ENCODE measurements around the gene CBX4. TPM values are rescaled to one million over a fixed set of nuclear protein-coding genes. Genes with fewer than 3 reads are reported as not detected.
A peak's percentile ranks its signal among the peaks of the same experiment; 100 is the strongest.

The CBX4 gene
- total and polyA plus RNA-seq, 2 of the 13 experiments (the other 11 are each of a cell fraction or from before 2014, with no cell fraction given), result 25.8 to 50.8 TPM

GRCh38 chr17:79798299-79799173 lies 40.7 kb downstream of the CBX4 start (continued):
- TF ChIP-seq ZNF770 (CRISPR knock-in tag; IDR thresholded peaks at IDR 0.05) (no peak), ZFP90 (CRISPR knock-in tag; IDR thresholded peaks at IDR 0.05; ENCODE audit: borderline replicate concordance) (peak; percentile 64; the same call in 1 of the 2 replicates), HMG20B (CRISPR knock-in tag; conservative IDR thresholded peaks at IDR 0.05) (0 out of 2 replicates have a peak, but pooled peaks have one; percentile 14), ZNF136 (CRISPR knock-in tag; IDR thresholded peaks at IDR 0.05; ENCODE audit: low read depth) (no peak), NKX3-1 (CRISPR knock-in tag; IDR thresholded peaks at IDR 0.05) (peak; percentile 47; the same call in 1 of the 2 replicates), NBN (conservative IDR thresholded peaks at IDR 0.05) (no peak), SETDB1 (CRISPR knock-in tag; IDR thresholded peaks at IDR 0.05; ENCODE audit: borderline replicate concordance) (no peak), ZBTB43 (CRISPR knock-in tag; conservative IDR thresholded peaks at IDR 0.05) (no peak), MTERF4 (CRISPR knock-in tag; IDR thresholded peaks at IDR 0.05) (0 out of 2 replicates have a peak, but pooled peaks have one; percentile 72), ZKSCAN8 (CRISPR knock-in tag; IDR thresholded peaks at IDR 0.05; ENCODE audit: borderline replicate concordance) (no peak), ZNF382 (CRISPR knock-in tag; IDR thresholded peaks at IDR 0.05; ENCODE audit: borderline replicate concordance) (no peak), FOXK1 (CRISPR knock-in tag; IDR thresholded peaks at IDR 0.05; ENCODE audit: borderline replicate concordance, low read depth) (no peak), PRDM15 (CRISPR knock-in tag; IDR thresholded peaks at IDR 0.05) (no peak; the same call in 1 of the 2 replicates), TFDP2 (CRISPR knock-in tag; IDR thresholded peaks at IDR 0.05) (0 out of 2 replicates have a peak, but pooled peaks have one; percentile 13)
